Thymus (tissue), 11 donors: ENCODE measurements around the gene SLC26A8. TPM values are rescaled to one million over a fixed set of nuclear protein-coding genes. Genes with fewer than 3 reads are reported as not detected.
"Not testable (repeated sequence)": the region's sequence is repeated elsewhere in the genome, so short reads cannot be mapped to it uniquely, and the experiment has no call there.

Experiments
- DNase-seq, 9 donors: peaks; one replicate each; pipeline ENCODE4 v3.0.0-alpha.2; 2013; ENCODE audit warnings: low spot score in 9 of 9, low read depth in 6 of 9, missing footprints in 1 of 9
- H3K27ac ChIP-seq, 2 donors: one replicate each; pipeline ENCODE4 v1.5.1; 2013; ENCODE audit warnings: control low read depth in 1 of 2, low read depth in 1 of 2, low read length in 1 of 2, mild to moderate bottlenecking in 1 of 2, moderate library complexity in 1 of 2
- H3K27me3 ChIP-seq, 2 donors: one replicate each; pipeline ENCODE4 v1.5.1; 2013; ENCODE audit warnings: low read length in 1 of 2; ENCODE audit not compliant: control insufficient read depth in 2 of 2, insufficient read depth in 1 of 2
- H3K36me3 ChIP-seq, 2 donors: one replicate each; pipeline ENCODE4 v1.5.1; 2013; ENCODE audit warnings: low read length in 1 of 2, mild to moderate bottlenecking in 1 of 2, moderate library complexity in 1 of 2; ENCODE audit not compliant: control insufficient read depth in 2 of 2, insufficient read depth in 2 of 2
- H3K4me1 ChIP-seq, 2 donors: one replicate each; pipeline ENCODE4 v1.5.1; 2013; ENCODE audit warnings: low read length in 2 of 2; ENCODE audit not compliant: control insufficient read depth in 2 of 2, insufficient read depth in 2 of 2
- H3K4me3 ChIP-seq, 2 donors: one replicate each; pipeline ENCODE4 v1.5.1; 2013; ENCODE audit warnings: low read length in 2 of 2, control low read depth in 1 of 2, mild to moderate bottlenecking in 1 of 2
- H3K9me3 ChIP-seq, 2 donors: one replicate each; pipeline ENCODE4 v1.5.1; 2013; ENCODE audit warnings: low read length in 1 of 2, mild to moderate bottlenecking in 1 of 2; ENCODE audit not compliant: control insufficient read depth in 2 of 2, insufficient read depth in 1 of 2
- WGBS: extraction: QIAGEN DNeasy Blood & Tissue Kit; methylation state at CpG from one replicate; pipeline ENCODE4 v1.1.7; 2013; 5-methylcytosine and 5-hydroxymethylcytosine counted together
- polyA plus RNA-seq: library from polyadenylated mRNA; stranded (reverse); fragments of 200-250 nt; gene quantifications from one replicate; pipeline ENCODE4 v1.2.3, GENCODE V29; 2013
- total RNA-seq: library from RNA; stranded (reverse); fragments of 120-200 nt; gene quantifications from one replicate; pipeline ENCODE4 v1.2.4, GENCODE V29; 2013
- donor health status: healthy.

SLC26A8 gene
- total and polyA plus RNA-seq, 2 donors: 0.09 to 0.11 TPM

DNA sequence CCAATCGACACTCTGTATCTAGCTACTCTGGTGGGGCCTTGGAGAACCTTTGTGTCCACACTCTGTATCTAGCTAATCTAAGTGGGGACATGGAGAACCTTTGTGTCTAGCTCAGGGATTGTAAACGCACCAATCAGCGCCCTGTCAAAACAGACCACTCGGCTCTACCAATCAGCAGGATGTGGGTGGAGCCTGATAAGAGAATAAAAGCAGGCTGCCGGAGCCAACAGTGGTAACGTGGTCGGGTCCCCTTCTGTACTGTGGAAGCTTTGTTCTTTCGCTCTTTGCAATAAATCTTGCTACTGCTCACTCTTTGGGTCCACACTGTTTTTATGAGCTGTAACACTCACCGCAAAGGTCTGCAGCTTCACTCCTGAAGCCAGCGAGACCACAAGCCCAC, 92.6 kb downstream of the SLC26A8 start:
- not testable (repeated sequence) for H3K4me3 ChIP-seq, H3K9me3 ChIP-seq, H3K27ac ChIP-seq, DNase-seq, H3K27me3 ChIP-seq, H3K36me3 ChIP-seq, H3K4me1 ChIP-seq
- WGBS: 72% methylated on average over 9 of the region's 10 CpGs

DNA sequence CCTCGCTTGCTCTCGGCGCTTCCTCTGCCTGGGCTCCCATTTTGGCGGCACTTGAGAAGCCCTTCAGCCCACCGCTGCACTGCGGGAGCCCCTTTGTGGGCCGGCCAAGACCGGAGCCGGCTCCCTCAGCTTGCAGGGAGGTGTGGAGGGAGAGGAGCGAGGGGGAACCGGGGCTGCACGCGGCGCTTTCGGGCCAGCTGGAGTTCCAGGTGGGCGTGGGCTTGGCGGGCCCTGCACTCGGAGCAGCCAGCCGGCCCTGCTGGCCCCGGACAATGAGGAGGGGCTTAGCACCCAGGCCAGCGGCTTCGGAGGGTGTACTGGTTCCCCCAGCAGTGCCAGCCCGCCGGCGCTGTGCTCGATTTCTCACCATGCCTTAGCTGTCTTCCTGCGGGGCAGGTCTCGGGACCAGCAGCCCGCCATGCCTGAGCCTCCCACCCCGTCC, 93.3 kb downstream of the SLC26A8 start:
- no peak for DNase-seq
- 97% methylated on average over 30 of the region's 30 CpGs for WGBS
- Histone ChIP-seq H3K36me3 (no peaks in the 10 kb centered on the region), H3K4me3 (no peak overlapping the region), H3K9me3 (peaks cover 0 to 5% of the 10 kb centered on the region in 2 donors), H3K27ac (no peak overlapping the region), H3K27me3 (no peaks in the 10 kb centered on the region), H3K4me1 (no peaks in the 10 kb centered on the region)

DNA sequence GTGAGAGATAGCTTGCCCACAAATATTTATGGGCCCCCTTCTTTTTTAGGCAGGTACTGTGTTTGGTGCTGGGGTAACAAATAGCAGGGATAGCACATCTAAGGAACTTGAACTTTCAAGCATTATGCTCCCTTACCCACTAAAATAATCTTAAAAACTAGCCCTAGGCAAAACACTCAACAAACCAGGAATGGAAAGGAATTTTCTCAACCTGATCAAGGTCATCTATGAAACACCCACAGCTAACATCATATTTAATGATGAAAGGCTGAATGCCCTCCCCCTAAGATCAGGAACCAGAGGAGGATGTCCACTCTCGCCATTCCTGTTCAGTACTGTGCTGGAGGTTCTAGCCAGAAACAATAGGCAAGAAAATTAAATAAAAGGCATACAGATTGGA, 94.8 kb downstream of the SLC26A8 start:
- H3K27me3 ChIP-seq: no peaks in the 10 kb centered on the region
- H3K9me3 ChIP-seq: peaks cover 0 to 5% of the 10 kb centered on the region in 2 donors
- no peaks in the 10 kb centered on the region for H3K4me1 ChIP-seq
- H3K4me3 ChIP-seq: no peak overlapping the region
- DNase-seq: no peak
- no peaks in the 10 kb centered on the region for H3K36me3 ChIP-seq
- H3K27ac ChIP-seq: no peak overlapping the region
- WGBS: 97% methylated on average over 1 of the region's 1 CpG

DNA sequence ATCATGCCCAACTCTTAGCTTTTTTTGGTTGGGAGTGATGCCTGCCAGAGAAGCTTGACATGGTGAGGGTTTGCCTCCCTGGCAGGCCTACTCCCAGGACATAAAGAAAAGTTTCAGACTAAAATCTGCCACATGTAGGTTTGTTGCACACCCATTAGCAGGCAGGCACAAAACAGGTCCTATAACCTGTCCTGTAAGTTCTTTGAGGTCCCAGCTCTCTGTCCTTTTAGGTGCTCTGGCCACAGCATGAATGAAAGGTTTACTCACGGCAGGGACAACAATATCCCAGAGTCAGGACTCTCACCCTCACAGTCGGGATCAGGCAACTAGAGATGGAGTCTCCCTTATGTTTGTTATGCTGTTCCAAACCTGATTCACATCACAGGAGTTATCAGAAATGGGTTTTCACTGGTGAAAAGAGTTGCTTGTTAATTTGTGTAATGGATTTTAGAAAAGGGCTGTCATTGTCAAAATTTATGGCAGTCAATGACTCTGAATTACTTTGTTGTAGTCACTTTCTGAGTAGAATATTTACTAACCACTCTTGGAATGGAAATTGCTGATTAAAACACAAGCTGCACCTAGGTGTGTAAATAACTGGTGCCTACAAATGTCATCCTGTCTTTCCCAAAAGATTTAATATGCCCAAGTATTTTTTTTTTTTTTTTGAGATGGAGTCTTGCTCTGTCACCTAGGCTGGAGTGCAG, 97.8 kb downstream of the SLC26A8 start:
- Histone ChIP-seq H3K27me3 (no peaks in the 10 kb centered on the region), H3K4me3 (no peak overlapping the region), H3K9me3 (peaks cover 0 to 5% of the 10 kb centered on the region in 2 donors), H3K36me3 (no peaks in the 10 kb centered on the region), H3K27ac (no peak overlapping the region), H3K4me1 (peaks cover 4 to 6% of the 10 kb centered on the region in 2 donors)
- no peak for DNase-seq
- 98% methylated on average over 2 of the region's 2 CpGs for WGBS

DNA sequence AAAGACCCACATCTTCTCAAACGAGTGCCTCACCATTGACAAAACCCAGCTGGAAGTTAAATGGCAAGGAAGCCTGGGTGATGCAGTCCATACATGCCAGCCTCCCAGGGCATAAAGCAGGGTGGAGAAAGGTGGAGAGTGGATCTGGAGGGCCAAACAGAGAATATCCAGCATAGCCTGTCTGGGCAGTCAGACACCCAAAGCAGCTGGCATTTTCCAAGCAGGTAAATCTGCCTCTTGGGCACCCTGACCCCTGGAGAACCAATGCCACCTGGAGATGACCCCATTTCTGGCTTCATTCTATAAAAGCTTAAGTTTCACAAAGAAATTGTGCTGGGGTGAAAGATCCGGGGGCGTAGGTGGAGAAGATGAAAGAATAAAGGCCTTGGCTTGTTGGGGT, 98.5 kb downstream of the SLC26A8 start:
- H3K4me1 ChIP-seq: peaks cover 4 to 10% of the 10 kb centered on the region in 2 donors
- H3K36me3 ChIP-seq: no peaks in the 10 kb centered on the region
- no peak overlapping the region for H3K4me3 ChIP-seq
- H3K27me3 ChIP-seq: no peaks in the 10 kb centered on the region
- no peaks in the 10 kb centered on the region for H3K9me3 ChIP-seq
- no peak for DNase-seq
- WGBS: 95% methylated on average over 3 of the region's 3 CpGs
- H3K27ac ChIP-seq: no peak overlapping the region

DNA sequence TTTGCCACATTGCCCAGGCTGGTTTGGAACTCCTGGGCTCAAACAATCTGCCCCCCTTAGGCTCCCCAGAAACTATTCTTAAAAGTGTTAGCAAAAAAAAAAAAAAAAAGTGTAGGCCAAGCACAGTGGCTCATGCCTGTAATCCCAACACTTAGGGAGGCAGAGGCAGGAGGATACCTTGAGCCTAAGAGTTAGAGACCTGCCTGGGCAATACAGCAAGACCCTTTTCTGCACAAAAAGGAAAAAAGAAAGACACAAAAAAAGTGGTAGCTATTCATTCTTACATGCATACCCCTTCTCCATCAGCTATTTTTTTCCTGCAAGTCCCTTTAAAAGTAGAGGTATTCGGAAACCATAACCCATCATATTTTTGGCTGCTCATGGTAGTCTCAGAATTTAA, 100.3 kb downstream of the SLC26A8 start:
- 97% methylated on average over 1 of the region's 1 CpG for WGBS
- peaks cover 7 to 18% of the 10 kb centered on the region in 2 donors for H3K4me1 ChIP-seq
- no peaks in the 10 kb centered on the region for H3K9me3 ChIP-seq
- H3K27ac ChIP-seq: no peak overlapping the region
- DNase-seq: no peak
- no peaks in the 10 kb centered on the region for H3K27me3 ChIP-seq
- no peak overlapping the region for H3K4me3 ChIP-seq
- H3K36me3 ChIP-seq: no peaks in the 10 kb centered on the region

DNA sequence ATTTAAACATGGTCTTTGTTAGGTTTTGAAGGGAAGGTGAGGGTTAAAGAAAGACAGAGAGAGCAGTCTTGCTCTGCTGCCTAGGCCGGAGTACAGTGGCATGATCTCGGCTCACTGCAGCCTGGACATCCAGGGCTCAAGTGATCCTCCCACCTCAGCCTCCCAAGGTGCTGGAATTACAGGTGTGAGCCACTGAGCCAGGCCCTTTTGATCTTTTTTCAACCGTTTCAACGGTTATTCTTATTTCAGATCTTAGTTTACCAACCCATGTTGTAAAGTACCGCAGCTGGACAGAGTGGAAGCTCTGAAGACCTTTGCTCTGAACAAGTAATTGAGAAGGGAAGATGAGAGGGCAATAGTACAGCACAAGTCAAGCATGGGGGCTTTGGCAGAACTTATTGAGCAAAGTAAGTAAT, 102.3 kb downstream of the SLC26A8 start:
- Histone ChIP-seq H3K9me3 (no peaks in the 10 kb centered on the region), H3K4me1 (peaks cover 7 to 24% of the 10 kb centered on the region in 2 donors), H3K36me3 (no peaks in the 10 kb centered on the region), H3K4me3 (peak overlapping the region in 1 of 2 donors; percentile 67), H3K27ac (no peak overlapping the region), H3K27me3 (no peaks in the 10 kb centered on the region)
- DNase-seq: peak in 1 of 9 donors; percentile 9
- 82% methylated on average over 5 of the region's 5 CpGs for WGBS

DNA sequence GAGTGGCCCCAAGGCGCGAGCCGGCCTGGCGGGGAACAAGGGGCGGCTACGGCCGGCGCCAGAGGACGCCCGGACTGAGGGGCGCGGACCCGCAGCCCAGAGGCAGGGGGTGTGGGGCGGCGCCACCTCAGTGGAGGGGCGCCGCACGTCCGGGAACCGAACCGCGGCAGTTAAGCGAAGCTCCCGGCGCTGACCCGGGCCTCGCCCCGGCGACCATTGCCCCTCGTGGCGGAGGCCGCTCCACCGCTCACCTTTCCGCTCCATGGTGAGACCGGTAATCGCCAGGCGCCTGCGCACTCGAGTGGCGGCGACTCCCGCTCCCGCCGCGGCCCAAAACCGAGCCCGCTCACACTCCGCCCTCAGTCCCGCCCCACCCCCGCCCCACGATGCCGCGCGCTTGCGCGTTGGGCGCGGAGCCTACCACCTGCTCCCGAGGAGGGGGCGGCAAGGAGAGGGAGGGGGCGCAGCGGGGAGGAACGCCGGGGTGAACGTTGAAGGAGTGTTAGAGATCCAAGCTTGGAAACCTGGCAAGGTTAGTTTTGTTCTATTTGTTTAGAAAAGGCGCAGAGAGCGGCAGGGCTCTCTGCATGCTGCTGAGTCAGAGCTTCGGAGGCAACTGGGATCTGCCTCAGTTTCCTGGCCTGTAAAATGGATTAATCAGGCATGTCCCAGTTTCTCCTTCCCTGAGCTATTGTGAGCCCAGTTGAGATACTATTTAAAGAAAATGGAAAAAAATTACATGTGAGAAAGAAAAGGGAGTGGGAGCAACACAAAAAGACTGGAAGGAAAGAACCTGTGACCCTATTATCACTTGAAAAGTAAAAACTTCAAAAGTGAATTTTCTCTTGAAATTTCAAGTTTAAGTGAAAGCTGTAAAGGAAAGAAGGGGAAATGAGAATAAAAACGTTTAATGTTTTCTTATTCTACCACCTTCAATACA, 103.4 kb downstream of the SLC26A8 start, which contains the start of gene SRPK1:
Gene SRPK1, minus strand, starts transcription at position 306 of the 940 bp plus-strand sequence. Its CDS starts 42 bp downstream, at position 264.
- DNase-seq: peak; percentile 53 to 92 (median 81)
- Histone ChIP-seq H3K9me3 (no peaks in the 10 kb centered on the region), H3K27me3 (no peaks in the 10 kb centered on the region), H3K36me3 (no peaks in the 10 kb centered on the region), H3K4me3 (peak within 1 kb of the TSS; percentile 76 to 84), H3K27ac (peak within 1 kb of the TSS; percentile 68 to 71), H3K4me1 (peaks cover 7 to 24% of the 10 kb centered on the region in 2 donors)
- under 1% methylated on average over 69 of the region's 69 CpGs for WGBS
